Central memory CD8-positive, alpha-beta T cell (primary cell): Measurements from ENCODE around the gene LPA.

Experiments
- ATAC-seq: fragments of 150-1000 bp; cut with Tn5 transposase; replicated peaks from 2 replicates; pipeline ENCODE4 v1.10.0; 2022; ENCODE audit warnings: mild to moderate bottlenecking, moderate FRiP score, moderate number of reproducible peaks; ENCODE audit not compliant: poor library complexity, severe bottlenecking; ENCODE audit errors: extremely low read depth
- DNase-seq, 2 donors: peaks; one replicate each; pipeline ENCODE4 v3.0.0; 2021; ENCODE audit warnings: low spot score in 2 of 2
- H3K27ac Mint-ChIP-seq: one replicate; pipeline ENCODE4 v1.8.0; 2022; ENCODE audit warnings: low read depth, mild to moderate bottlenecking, moderate library complexity, mixed read lengths
- H3K27me3 Mint-ChIP-seq: one replicate; pipeline ENCODE4 v1.8.0; 2022; ENCODE audit warnings: mixed read lengths
- H3K36me3 Mint-ChIP-seq: one replicate; pipeline ENCODE4 v1.8.0; 2022; ENCODE audit warnings: mild to moderate bottlenecking, moderate library complexity, mixed read lengths; ENCODE audit not compliant: insufficient read depth
- H3K4me1 Mint-ChIP-seq: one replicate; pipeline ENCODE4 v1.8.0; 2022; ENCODE audit warnings: mixed read lengths
- H3K4me3 Mint-ChIP-seq: one replicate; pipeline ENCODE4 v1.8.0; 2022; ENCODE audit warnings: mild to moderate bottlenecking, moderate library complexity, mixed read lengths
- H3K9me3 Mint-ChIP-seq: one replicate; pipeline ENCODE4 v1.8.0; 2022; ENCODE audit warnings: mixed read lengths

Gene LPA

GRCh38 chr6:160500639-160501038 lies 163.4 kb downstream of the LPA start:
- H3K36me3 Mint-ChIP-seq, result peaks cover 21% of the 10 kb centered on the region
- no peaks in the 10 kb centered on the region for H3K27me3 Mint-ChIP-seq
- no peaks in the 10 kb centered on the region for H3K9me3 Mint-ChIP-seq
- DNase-seq, result no peak
- ATAC-seq, result no peak
- no peaks in the 10 kb centered on the region for H3K4me1 Mint-ChIP-seq
- no peak overlapping the region for H3K4me3 Mint-ChIP-seq
- no peak overlapping the region for H3K27ac Mint-ChIP-seq

- Mint-ChIP-seq H3K4me3 (no peak overlapping the region), H3K4me1 (no peaks in the 10 kb centered on the region), H3K27ac (no peak overlapping the region), H3K9me3 (no peaks in the 10 kb centered on the region), H3K27me3 (no peaks in the 10 kb centered on the region), H3K36me3 (peaks cover 29% of the 10 kb centered on the region)
- no peak for ATAC-seq
- no peak for DNase-seq
Measured at GRCh38 chr6:160494576-160494975, 169.5 kb downstream of the LPA start.

GRCh38 chr6:160489091-160489490 lies 175.0 kb downstream of the LPA start:
- Mint-ChIP-seq H3K27ac (no peak overlapping the region), H3K4me1 (no peaks in the 10 kb centered on the region), H3K36me3 (peaks cover 21% of the 10 kb centered on the region), H3K9me3 (no peaks in the 10 kb centered on the region), H3K27me3 (no peaks in the 10 kb centered on the region), H3K4me3 (no peak overlapping the region)
- ATAC-seq (no peak), DNase-seq (no peak)

GRCh38 chr6:160487116-160487515 lies 177.0 kb downstream of the LPA start:
- no peaks in the 10 kb centered on the region for H3K9me3 Mint-ChIP-seq
- no peaks in the 10 kb centered on the region for H3K4me1 Mint-ChIP-seq
- ATAC-seq (no peak), DNase-seq (no peak)
- H3K36me3 Mint-ChIP-seq, result peaks cover 18% of the 10 kb centered on the region
- H3K4me3 Mint-ChIP-seq, result no peak overlapping the region
- H3K27me3 Mint-ChIP-seq, result no peaks in the 10 kb centered on the region
- no peak overlapping the region for H3K27ac Mint-ChIP-seq
